SK-N-SH (cell line): ENCODE measurements around the gene HYLS1. TPM values are rescaled to one million over a fixed set of nuclear protein-coding genes. Genes with fewer than 3 reads are reported as not detected.
A peak's percentile ranks its signal among the peaks of the same experiment; 100 is the strongest.

Experiments
- CTCF ChIA-PET: fragments of 300-600, 350-600 bp; formaldehyde crosslinking; extraction: SDS; loops from one replicate; lab custom pipeline; 2021; lab: Yijun Ruan, JAX
- POLR2A ChIA-PET: fragments of 350-600 bp; sonication (Branson Sonifier 250); formaldehyde crosslinking; extraction: SDS; loops from one replicate; lab custom pipeline; 2020; ENCODE audit warnings: antibody characterized with exemption, inconsistent platforms; lab: Yijun Ruan, JAX
- DNase-seq: peaks from one replicate; pipeline ENCODE4 v3.0.0; 2012
- H2AFZ ChIP-seq: fragments of 200-600 bp; sonication (generic); 2 replicates; pipeline ENCODE4 v1.8.1; 2016; ENCODE audit warnings: antibody characterized with exemption, mild to moderate bottlenecking, low read depth
- H3F3A ChIP-seq: fragments of 200-600 bp; sonication (generic); replicated peaks from 2 replicates; pipeline ENCODE3; 2016; ENCODE audit warnings: antibody characterized with exemption, mild to moderate bottlenecking; ENCODE audit not compliant: insufficient read depth
- H3K27ac ChIP-seq, 2 experiments: fragments of 200-500 bp in 1 of 2; fragments of 200-600 bp in 1 of 2; sonication (Bioruptor generic) in 1 of 2; sonication (generic), shearing (Covaris generic) in 1 of 2; 2 replicates each; pipeline versions ENCODE4 v1.5.1 to v1.6.1; 2014 to 2016; ENCODE audit warnings: low read depth in 2 of 2, inconsistent platforms in 1 of 2, low read length in 1 of 2, mild to moderate bottlenecking in 1 of 2, mixed read lengths in 1 of 2
- H3K27me3 ChIP-seq: fragments of 200-600 bp; sonication (generic), shearing (Covaris generic); 2 replicates; pipeline ENCODE4 v1.6.1; 2016; ENCODE audit warnings: mixed run types; ENCODE audit not compliant: insufficient read depth
- H3K36me3 ChIP-seq, 2 experiments: fragments of 200-500 bp in 1 of 2; fragments of 200-600 bp in 1 of 2; sonication (Bioruptor generic) in 1 of 2; sonication (generic) in 1 of 2; replicated peaks in 1 of 2; 2 replicates each; pipeline versions ENCODE3 to v1.5.1; 2014 to 2016; ENCODE audit warnings: low read length in 1 of 2, mild to moderate bottlenecking in 1 of 2; ENCODE audit not compliant: insufficient read depth in 2 of 2, control insufficient read depth in 1 of 2
- H3K4me1 ChIP-seq, 2 experiments: fragments of 200-500 bp in 1 of 2; fragments of 200-600 bp in 1 of 2; sonication (Bioruptor generic) in 1 of 2; sonication (generic), shearing (Covaris generic) in 1 of 2; 2 replicates each; pipeline versions ENCODE4 v1.5.1 to v1.6.1; 2014 to 2016; ENCODE audit warnings: low read depth in 1 of 2, low read length in 1 of 2, mixed run types in 1 of 2; ENCODE audit not compliant: insufficient read depth in 2 of 2, control insufficient read depth in 1 of 2
- H3K4me2 ChIP-seq: fragments of 200-600 bp; sonication (generic), shearing (Covaris generic); 2 replicates; pipeline ENCODE4 v1.6.1; 2017; ENCODE audit warnings: mixed run types
- H3K4me3 ChIP-seq, 2 experiments: fragments of 200-500 bp in 1 of 2; fragments of 200-600 bp in 1 of 2; sonication (Bioruptor generic) in 1 of 2; sonication (generic), shearing (Covaris generic) in 1 of 2; 2 replicates each; pipeline versions ENCODE4 v1.5.1 to v1.8.1; 2014 to 2016; ENCODE audit warnings: low read depth in 2 of 2, inconsistent platforms in 1 of 2, low read length in 1 of 2, mild to moderate bottlenecking in 1 of 2, mixed read lengths in 1 of 2, moderate library complexity in 1 of 2
- H3K79me2 ChIP-seq: fragments of 200-600 bp; sonication (generic); 2 replicates; pipeline ENCODE4 v1.8.1; 2017; ENCODE audit warnings: mild to moderate bottlenecking; ENCODE audit not compliant: insufficient read depth
- H3K9ac ChIP-seq: fragments of 200-600 bp; sonication (generic); 2 replicates; pipeline ENCODE4 v1.6.1; 2017; ENCODE audit warnings: mixed run types
- H3K9me2 ChIP-seq: fragments of 200-600 bp; sonication (generic); 2 replicates; pipeline ENCODE4 v1.6.1; 2017; ENCODE audit warnings: mixed run types
- H3K9me3 ChIP-seq: fragments of 200-600 bp; sonication (generic); 2 replicates; pipeline ENCODE4 v1.6.1; 2017; ENCODE audit warnings: mixed run types, mild to moderate bottlenecking, moderate library complexity
- H4K20me1 ChIP-seq: fragments of 200-600 bp; sonication (generic); 2 replicates; pipeline ENCODE4 v1.6.1; 2017; ENCODE audit warnings: mild to moderate bottlenecking, mixed run types; ENCODE audit not compliant: insufficient read depth
- ELF1 ChIP-seq: IDR thresholded peaks from 2 replicates; pipeline ENCODE4 v1.4.0; 2012
- EZH2phosphoT487 ChIP-seq: fragments of 200-600 bp; sonication (generic); IDR thresholded peaks from 2 replicates; pipeline ENCODE4 v1.6.1; 2017; ENCODE audit warnings: low read depth, mixed run types, mild to moderate bottlenecking, antibody characterized with exemption, moderate library complexity, borderline replicate concordance
- FOSL2 ChIP-seq: IDR thresholded peaks from 2 replicates; pipeline ENCODE4 v1.4.0; 2012; ENCODE audit warnings: low read depth, mild to moderate bottlenecking, moderate library complexity, borderline replicate concordance
- FOXJ3 ChIP-seq: sonication (generic); formaldehyde crosslinking; IDR thresholded peaks from 2 replicates; pipeline ENCODE4 v1.5.1; 2020; ENCODE audit warnings: mild to moderate bottlenecking, missing genetic modification reagents
- IRF3 ChIP-seq: fragments of 150-350 bp; IDR thresholded peaks from 2 replicates; pipeline ENCODE4 v1.6.1; 2016; ENCODE audit warnings: mild to moderate bottlenecking, low read depth, low read length
- MEF2A ChIP-seq: IDR thresholded peaks from 2 replicates; pipeline ENCODE4 v1.4.0; 2012; ENCODE audit warnings: low read depth, borderline replicate concordance
- NFIC ChIP-seq: IDR thresholded peaks from 2 replicates; pipeline ENCODE4 v1.4.0; 2012; ENCODE audit warnings: borderline replicate concordance
- POLR2AphosphoS5 ChIP-seq: IDR thresholded peaks from 2 replicates; pipeline ENCODE4 v1.6.1; 2012; ENCODE audit warnings: low read depth, low read length
- RAD21 ChIP-seq: IDR thresholded peaks from 2 replicates; pipeline ENCODE4 v1.6.1; 2012; ENCODE audit warnings: mild to moderate bottlenecking, low read length
- RCOR1 ChIP-seq: fragments of 150-350 bp; IDR thresholded peaks from 2 replicates; pipeline ENCODE4 v1.6.1; 2017; ENCODE audit warnings: antibody characterized with exemption, low read length
- RXRA ChIP-seq: IDR thresholded peaks from 2 replicates; pipeline ENCODE4 v1.4.0; 2012; ENCODE audit warnings: low read depth, mild to moderate bottlenecking, borderline replicate concordance
- SIN3A ChIP-seq: IDR thresholded peaks from 2 replicates; pipeline ENCODE4 v1.6.1; 2012; ENCODE audit warnings: low read depth, mild to moderate bottlenecking, low read length, moderate library complexity, borderline replicate concordance
- SMC3 ChIP-seq: IDR thresholded peaks from 2 replicates; pipeline ENCODE4 v1.6.1; 2012; ENCODE audit warnings: low read depth, low read length, improper control_type of control experiment
- TAF1 ChIP-seq: IDR thresholded peaks from 2 replicates; pipeline ENCODE4 v1.6.1; 2012; ENCODE audit warnings: low read depth, mild to moderate bottlenecking, low read length, moderate library complexity, borderline replicate concordance
- TCF12 ChIP-seq: IDR thresholded peaks from 2 replicates; pipeline ENCODE4 v1.4.0; 2012
- TEAD4 ChIP-seq: IDR thresholded peaks from 2 replicates; pipeline ENCODE4 v1.4.0; 2012; ENCODE audit warnings: mild to moderate bottlenecking, borderline replicate concordance; ENCODE audit not compliant: insufficient read depth
- WGBS: methylation state at CpG from one replicate; pipeline ENCODE4 v1.1.6; 2017; ENCODE audit warnings: low lambda C conversion rate; 5-methylcytosine and 5-hydroxymethylcytosine counted together
- polyA plus RNA-seq, 3 experiments: library from polyadenylated mRNA; depleted of rRNA; stranded (reverse); fragments of >200 nt; gene quantifications; 2 replicates each; pipeline ENCODE4 v1.2.3, GENCODE V29; 2012
- TF ChIP-seq, protein P1 (sequence below): IDR thresholded peaks from 2 replicates; pipeline ENCODE4 v1.6.1; 2012; ENCODE audit warnings: mild to moderate bottlenecking, low read depth, low read length, moderate library complexity
- TF ChIP-seq, protein P2 (sequence below): IDR thresholded peaks from 2 replicates; pipeline ENCODE4; 2012

The HYLS1 gene
- polyA plus RNA-seq, 1 of the 3 experiments (the other 2 are of a cell fraction), result 1.3 TPM

DNA sequence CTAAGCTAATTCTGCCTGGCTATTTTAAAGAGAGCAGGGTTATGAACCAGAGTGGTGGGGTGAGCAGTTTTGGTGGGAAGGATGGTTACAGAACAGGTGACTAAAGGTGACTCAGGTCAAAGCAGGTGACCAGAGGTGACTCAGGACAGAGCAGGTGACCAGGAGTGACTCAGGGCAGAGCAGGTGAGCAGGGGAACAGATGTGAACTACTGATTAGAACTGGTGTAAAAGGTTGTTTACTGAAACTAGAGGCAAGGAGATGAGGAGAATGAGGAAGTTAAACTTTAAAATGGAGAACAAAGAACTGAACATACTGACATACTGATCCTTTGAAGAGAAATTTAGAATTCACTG lies 15.4 kb upstream of the HYLS1 start:
- no peaks in the 10 kb centered on the region for H3K36me3 ChIP-seq
- H3K4me3 ChIP-seq, result no peak overlapping the region
- H3K4me1 ChIP-seq, result no peaks in the 10 kb centered on the region
- no peaks in the 10 kb centered on the region for H3F3A ChIP-seq
- no peaks in the 10 kb centered on the region for H3K9me3 ChIP-seq
- H3K27ac ChIP-seq, result no peak overlapping the region
- H3K4me2 ChIP-seq, result no peak overlapping the region
- no peak for DNase-seq
- no peak overlapping the region for H2AFZ ChIP-seq
- no peaks in the 10 kb centered on the region for H4K20me1 ChIP-seq
- H3K79me2 ChIP-seq, result no peaks in the 10 kb centered on the region
- POLR2A ChIA-PET, result no interaction called here
- TF ChIP-seq, protein P1, sequence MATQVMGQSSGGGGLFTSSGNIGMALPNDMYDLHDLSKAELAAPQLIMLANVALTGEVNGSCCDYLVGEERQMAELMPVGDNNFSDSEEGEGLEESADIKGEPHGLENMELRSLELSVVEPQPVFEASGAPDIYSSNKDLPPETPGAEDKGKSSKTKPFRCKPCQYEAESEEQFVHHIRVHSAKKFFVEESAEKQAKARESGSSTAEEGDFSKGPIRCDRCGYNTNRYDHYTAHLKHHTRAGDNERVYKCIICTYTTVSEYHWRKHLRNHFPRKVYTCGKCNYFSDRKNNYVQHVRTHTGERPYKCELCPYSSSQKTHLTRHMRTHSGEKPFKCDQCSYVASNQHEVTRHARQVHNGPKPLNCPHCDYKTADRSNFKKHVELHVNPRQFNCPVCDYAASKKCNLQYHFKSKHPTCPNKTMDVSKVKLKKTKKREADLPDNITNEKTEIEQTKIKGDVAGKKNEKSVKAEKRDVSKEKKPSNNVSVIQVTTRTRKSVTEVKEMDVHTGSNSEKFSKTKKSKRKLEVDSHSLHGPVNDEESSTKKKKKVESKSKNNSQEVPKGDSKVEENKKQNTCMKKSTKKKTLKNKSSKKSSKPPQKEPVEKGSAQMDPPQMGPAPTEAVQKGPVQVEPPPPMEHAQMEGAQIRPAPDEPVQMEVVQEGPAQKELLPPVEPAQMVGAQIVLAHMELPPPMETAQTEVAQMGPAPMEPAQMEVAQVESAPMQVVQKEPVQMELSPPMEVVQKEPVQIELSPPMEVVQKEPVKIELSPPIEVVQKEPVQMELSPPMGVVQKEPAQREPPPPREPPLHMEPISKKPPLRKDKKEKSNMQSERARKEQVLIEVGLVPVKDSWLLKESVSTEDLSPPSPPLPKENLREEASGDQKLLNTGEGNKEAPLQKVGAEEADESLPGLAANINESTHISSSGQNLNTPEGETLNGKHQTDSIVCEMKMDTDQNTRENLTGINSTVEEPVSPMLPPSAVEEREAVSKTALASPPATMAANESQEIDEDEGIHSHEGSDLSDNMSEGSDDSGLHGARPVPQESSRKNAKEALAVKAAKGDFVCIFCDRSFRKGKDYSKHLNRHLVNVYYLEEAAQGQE, result no peak
- no peak for TF ChIP-seq IRF3
- no peak for TF ChIP-seq TEAD4
- H3K27me3 ChIP-seq, result no peaks in the 10 kb centered on the region
- CTCF ChIA-PET, result interaction anchor here (0.9 to 1.0 kb wide), 2 partner anchors 9 to 443 kb away, joined by 3 read pairs; no protein-coding TSS in a partner anchor
- H3K9ac ChIP-seq, result no peak overlapping the region
- no peaks in the 10 kb centered on the region for H3K9me2 ChIP-seq

DNA sequence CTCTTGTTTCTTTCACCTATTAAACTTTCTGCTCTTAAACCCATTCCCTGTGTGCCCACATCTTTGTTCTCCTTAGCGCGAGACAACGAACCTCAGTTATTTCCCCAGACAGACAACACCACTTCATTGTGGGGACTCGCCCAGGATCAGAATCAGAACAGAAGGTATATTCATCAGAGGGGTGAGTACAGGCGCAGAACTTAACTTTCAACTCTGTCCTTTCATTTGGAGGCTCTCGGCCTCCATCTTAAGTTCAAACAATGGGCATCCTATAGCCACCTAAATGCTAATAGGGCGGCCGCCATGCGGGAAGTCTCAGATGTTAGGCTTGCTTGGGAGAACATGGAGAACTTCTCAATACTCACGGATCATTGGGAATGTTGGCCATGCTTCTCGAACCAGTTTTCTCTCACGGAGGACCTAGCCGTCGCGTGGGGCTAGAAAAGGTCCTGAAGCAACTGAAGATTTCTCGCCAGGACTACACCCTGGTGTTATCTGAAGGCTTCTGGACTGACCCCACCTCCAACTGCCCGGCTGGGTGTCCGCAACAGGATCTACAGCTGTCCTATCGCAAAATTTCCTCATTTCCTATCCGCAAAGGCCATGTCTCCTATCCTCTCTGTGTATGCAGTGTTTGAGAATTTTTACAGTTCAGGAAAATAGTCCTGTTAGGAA lies 13.4 kb upstream of the HYLS1 start:
- no peak overlapping the region for H3K27ac ChIP-seq
- H3K9me2 ChIP-seq, result no peaks in the 10 kb centered on the region
- H3K9ac ChIP-seq, result no peak overlapping the region
- CTCF ChIA-PET, result interaction anchor here (0.6 to 4.6 kb wide), 6 partner anchors 8 to 783 kb away, joined by 3 to 22 read pairs (median 4); partner anchors contain the start of gene HYLS1
- TF ChIP-seq POLR2AphosphoS5, result no peak
- no peak for TF ChIP-seq RAD21
- TF ChIP-seq FOSL2, result no peak
- no peak for TF ChIP-seq EZH2phosphoT487
- TF ChIP-seq ELF1, result no peak
- no peak for TF ChIP-seq SMC3
- no peak for TF ChIP-seq TAF1
- no peak for TF ChIP-seq FOXJ3
- TF ChIP-seq RCOR1, result no peak
- TF ChIP-seq RXRA, result no peak
- no peak for TF ChIP-seq NFIC
- TF ChIP-seq TCF12, result no peak
- no peak for TF ChIP-seq MEF2A
- TF ChIP-seq SIN3A, result no peak
- TF ChIP-seq, protein P2, sequence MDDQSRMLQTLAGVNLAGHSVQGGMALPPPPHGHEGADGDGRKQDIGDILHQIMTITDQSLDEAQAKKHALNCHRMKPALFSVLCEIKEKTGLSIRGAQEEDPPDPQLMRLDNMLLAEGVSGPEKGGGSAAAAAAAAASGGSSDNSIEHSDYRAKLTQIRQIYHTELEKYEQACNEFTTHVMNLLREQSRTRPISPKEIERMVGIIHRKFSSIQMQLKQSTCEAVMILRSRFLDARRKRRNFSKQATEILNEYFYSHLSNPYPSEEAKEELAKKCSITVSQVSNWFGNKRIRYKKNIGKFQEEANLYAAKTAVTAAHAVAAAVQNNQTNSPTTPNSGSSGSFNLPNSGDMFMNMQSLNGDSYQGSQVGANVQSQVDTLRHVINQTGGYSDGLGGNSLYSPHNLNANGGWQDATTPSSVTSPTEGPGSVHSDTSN, result no peak
- no peak for TF ChIP-seq TEAD4
- DNase-seq, result no peak
- WGBS, result 71% methylated on average over 18 of the region's 20 CpGs
- no peaks in the 10 kb centered on the region for H3K36me3 ChIP-seq
- no peaks in the 10 kb centered on the region for H3F3A ChIP-seq
- POLR2A ChIA-PET, result no interaction called here
- peak overlapping the region; percentile 76 for H2AFZ ChIP-seq
- H4K20me1 ChIP-seq, result no peaks in the 10 kb centered on the region
- peak overlapping the region; percentile 19 to 48; a peak in 3 of 4 replicates for H3K4me3 ChIP-seq
- peak overlapping the region; percentile 38; the same call in 1 of the 2 replicates for H3K4me2 ChIP-seq
- H3K9me3 ChIP-seq, result no peaks in the 10 kb centered on the region
- no peaks in the 10 kb centered on the region for H3K79me2 ChIP-seq
- no peaks in the 10 kb centered on the region for H3K4me1 ChIP-seq
- no peaks in the 10 kb centered on the region for H3K27me3 ChIP-seq
